ENCODE results near the gene ATP5F1D.
A peak's percentile ranks its signal among the peaks of the same experiment; 100 is the strongest.
"Not testable (repeated sequence)": the region's sequence is repeated elsewhere in the genome, so short reads cannot be mapped to it uniquely, and the experiment has no call there.

The ATP5F1D gene

DNA sequence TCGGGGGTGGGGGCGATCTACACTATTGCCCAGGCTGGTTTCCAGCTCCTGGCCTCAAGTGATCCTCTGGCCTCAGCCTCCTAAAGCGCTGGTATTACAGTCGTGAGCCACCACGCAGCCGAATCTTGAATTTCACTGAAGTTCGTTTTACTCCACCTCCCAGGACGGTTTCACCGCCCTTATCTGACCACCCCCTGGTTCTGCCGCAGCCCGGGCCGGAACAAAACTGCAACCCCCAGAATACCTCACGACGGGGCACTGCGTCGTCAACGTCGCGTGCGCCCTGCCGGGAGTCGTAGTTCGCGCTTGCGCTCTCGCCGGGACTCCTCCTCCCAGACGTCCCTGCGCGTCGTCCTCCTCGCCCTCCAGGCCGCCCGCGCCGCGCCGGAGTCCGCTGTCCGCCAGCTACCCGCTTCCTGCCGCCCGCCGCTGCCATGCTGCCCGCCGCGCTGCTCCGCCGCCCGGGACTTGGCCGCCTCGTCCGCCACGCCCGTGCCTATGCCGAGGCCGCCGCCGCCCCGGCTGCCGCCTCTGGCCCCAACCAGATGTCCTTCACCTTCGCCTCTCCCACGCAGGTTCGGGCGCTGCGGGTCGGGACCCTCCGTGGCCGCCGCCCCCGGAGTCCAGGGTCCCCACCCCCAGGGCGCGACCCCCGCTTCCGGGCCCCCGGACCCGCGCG is at the start of gene ATP5F1D:
ATP5F1D (plus strand) TSS at position 335 of the 679 bp plus-strand sequence; CDS start at position 435, 100 bp downstream.
- DNase-seq, result peak; percentile 94

DNA sequence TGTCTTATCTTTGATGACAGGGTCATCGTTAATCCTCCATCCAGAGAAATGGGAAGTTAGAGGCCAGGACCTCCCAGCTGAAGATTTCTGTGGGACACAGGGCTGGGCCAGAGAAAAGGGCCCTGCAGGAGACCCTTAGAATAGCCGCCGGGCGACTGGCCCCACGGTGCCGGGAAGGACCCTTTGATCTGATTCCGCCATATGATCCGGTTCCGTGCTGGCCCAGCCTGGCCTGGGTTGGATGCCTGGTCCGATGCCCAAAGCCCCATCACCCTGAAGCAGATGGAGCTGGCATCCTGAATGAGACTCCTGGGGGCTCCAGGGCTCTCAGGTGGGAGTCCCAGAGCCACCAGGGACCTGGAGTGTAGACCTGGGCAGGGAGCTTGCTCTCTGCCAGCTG is 42.0 kb upstream of the ATP5F1D start:
- no peak for DNase-seq

DNA sequence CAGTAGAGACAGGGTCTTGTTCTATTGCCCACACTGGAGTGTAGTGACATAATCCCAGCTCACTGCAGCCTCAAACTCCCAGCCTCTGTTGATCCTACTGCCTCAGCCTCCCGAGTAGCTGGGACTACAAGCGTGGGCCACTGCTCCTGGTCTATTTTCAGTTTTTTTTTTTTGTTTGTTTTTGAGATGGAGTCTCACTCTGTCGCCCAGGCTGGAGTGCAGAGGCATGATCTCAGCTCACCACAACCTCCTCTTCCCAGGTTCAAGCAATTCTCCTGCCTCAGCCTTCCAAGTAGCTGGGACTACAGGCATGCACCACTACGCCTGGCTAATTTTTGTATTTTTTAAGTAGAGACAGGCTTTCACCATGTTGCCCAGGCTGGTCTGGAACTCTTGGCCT is 40.9 kb upstream of the ATP5F1D start:
- DNase-seq, result not testable (repeated sequence)

DNA sequence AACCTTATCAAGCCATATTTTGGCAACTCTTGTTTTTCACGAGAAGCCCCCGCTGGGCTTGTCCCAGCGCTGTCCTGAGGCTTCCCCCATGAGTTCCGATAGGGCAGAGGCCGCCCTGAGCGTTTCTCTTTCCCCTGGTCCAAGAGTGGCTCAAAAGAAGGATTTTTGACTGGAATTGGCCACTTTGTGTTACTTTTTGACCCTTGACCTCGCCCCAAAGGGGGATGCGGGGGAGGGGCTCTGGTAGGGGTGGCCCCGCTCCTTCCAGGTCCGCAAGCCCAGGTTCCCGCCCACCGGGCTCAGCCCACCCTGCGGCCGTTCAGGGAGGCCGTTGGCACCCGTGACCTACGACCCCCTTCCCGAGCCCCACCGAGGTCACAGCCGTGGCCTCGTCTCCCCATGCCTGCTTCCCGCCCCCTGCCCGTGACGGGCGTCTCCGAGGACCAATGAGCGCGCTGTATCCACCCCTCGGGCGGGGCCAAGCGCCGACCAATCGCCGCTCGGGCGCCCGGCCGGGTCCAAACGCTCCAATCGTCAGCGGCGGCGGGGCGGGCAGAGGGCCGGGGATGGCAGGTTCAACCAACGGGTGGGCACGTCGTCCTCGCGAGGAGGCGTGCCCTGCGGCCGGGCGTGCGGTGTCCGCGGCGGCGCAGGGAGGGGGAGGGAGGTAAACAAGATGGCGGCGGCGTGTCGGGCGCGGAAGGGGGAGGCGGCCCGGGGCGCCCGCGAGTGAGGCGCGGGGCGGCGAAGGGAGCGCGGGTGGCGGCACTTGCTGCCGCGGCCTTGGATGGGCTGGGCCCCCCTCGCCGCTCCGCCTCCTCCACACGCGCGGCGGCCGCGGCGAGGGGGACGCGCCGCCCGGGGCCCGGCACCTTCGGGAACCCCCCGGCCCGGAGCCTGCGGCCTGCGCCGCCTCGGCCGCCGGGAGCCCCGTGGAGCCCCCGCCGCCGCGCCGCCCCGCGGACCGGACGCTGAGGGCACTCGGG is 36.1 kb upstream of the ATP5F1D start, which contains the start of gene STK11:
STK11 (plus strand) TSS at position 665 of the 986 bp plus-strand sequence. CDS start 1,136 bp downstream, outside the sequence.
- DNase-seq, result peak; percentile 96

DNA sequence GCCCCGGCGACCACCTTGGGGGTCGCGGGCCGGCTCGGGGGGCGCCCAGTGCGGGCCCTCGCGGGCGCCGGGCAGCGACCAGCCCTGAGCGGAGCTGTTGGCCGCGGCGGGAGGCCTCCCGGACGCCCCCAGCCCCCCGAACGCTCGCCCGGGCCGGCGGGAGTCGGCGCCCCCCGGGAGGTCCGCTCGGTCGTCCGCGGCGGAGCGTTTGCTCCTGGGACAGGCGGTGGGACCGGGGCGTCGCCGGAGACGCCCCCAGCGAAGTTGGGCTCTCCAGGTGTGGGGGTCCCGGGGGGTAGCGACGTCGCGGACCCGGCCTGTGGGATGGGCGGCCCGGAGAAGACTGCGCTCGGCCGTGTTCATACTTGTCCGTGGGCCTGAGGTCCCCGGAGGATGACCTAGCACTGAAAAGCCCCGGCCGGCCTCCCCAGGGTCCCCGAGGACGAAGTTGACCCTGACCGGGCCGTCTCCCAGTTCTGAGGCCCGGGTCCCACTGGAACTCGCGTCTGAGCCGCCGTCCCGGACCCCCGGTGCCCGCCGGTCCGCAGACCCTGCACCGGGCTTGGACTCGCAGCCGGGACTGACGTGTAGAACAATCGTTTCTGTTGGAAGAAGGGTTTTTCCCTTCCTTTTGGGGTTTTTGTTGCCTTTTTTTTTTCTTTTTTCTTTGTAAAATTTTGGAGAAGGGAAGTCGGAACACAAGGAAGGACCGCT is 35.2 kb upstream of the ATP5F1D start:
- no peak for DNase-seq

DNA sequence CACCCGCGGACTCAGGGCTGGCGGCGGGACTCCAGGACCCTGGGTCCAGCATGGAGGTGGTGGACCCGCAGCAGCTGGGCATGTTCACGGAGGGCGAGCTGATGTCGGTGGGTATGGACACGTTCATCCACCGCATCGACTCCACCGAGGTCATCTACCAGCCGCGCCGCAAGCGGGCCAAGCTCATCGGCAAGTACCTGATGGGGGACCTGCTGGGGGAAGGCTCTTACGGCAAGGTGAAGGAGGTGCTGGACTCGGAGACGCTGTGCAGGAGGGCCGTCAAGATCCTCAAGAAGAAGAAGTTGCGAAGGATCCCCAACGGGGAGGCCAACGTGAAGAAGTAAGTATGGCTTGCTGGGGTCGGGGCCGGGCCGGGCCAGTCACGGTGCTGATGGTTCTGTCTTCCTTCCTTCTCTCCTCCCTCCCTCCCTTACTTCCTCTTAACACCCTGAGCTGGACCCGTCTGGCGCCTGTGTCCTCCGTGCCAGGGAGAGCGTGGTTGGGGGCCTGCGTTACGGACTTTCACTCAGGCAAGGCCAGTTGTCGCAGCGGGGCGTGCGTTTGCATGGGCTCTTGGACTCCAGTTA is 34.6 kb upstream of the ATP5F1D start:
- DNase-seq, result no peak

DNA sequence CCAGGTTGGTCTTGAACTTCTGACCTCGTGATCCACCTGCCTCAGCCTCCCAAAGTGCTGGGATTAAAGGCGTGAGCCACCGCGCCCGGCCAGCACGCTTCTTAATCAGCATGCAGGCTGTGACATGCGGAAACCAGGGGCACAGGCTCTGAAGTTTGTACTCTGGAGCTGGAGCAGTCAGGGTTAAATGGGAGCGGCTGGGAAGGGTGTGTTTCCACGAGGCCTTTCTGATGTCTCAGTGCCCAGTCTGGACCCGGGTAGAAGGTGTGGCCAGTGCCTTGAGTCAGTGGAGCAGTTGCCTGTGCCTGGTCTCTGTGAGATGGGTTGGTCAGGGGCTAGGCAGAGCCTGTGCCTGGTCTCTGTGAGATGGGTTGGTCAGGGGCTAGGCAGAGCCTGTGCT is 32.7 kb upstream of the ATP5F1D start:
- peak; percentile 40 for DNase-seq

DNA sequence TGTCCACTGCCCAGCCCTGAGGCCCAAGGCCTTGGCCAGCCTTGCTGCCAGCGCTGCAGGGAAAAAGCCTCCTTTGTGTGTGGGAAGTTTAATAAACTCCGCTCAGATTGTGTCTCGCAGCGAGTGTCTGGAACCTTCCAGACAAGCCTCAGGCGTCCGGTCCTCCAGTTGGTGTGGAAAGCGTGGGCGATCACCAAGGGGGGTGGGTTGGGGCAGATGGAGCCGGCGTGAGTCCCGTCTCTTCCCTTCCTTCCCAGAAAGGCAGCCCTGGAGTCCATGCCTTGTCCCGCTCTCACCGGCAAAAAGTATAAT is 31.4 kb upstream of the ATP5F1D start:
- no peak for DNase-seq

DNA sequence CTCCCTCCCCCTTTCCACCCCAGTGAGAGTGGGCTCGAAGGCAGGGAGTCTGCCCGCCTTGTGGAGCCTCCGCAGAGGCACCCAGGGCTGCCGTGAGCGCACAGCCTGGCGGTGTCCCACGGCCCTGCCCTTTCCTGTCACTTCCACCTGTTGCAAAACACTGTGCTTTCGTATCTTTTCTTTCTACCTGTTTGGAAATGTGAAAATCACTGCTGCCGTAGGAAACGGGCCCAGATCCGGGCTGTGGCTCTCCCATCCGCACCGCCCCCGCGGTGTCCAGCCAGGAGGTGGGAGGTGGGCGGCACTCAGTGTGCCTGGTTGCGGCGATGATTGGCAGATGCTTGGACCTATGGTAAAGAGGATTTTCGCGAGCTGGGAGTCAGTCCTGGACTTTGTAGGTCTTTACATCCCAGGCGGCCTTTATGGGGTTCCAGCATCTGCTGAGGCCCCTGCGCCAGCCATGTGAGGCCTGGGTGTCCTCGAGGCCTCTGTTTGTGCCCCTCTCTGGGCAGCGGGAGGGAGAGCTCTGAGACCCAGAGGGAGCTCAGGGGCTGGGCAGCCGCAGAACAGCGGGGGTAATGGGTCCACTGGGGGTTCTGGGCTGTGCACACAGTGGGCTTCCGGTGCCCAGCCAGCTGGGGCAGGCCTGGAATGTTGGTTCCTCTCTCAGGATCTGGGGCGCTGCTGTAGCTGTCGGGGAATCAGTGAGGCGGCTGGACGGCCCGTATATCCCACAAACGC is 29.9 kb upstream of the ATP5F1D start:
- DNase-seq, result peak; percentile 69

DNA sequence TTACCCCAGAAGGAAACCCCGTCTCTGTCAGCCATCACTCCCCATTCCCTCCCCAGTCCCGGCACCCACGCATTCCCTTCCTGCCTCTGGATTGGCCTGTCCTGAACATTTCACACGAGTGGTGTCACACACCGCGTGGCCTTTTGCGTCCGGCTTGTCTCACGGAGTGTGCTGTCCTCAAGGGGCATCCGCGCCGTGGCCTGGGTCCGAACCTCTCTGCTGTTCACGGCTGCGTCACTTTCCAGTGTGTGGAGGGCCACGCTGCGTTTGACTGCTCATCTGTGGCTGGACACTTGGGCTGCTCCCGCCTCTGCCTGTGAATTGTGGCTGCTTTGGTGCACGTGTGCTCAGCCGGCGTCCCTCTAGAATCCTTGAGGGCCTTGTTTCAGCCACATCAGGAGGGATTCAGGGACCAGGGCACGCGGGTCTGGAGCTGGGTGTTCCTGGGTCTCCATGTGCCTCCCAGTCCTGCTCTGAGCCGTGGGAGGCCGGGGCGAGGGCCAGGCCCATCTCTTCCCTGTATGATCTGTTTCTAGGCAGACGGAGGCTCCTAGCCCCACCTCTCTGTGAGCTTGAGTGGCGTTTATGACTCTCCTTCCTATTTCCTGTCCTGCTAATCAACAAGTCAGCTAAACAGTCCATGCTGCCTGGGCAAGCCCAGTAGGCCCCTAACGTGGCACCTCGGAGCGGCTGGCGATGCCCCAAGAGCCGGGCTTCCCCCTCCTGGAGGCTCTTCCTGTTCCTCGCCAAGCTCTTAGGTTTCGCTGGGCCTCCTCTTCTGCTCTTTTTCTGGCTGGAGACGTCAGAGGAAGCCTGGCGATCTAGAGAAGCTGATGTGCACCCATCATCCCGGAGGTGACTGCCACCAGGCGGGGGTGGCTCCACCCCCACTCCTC is 27.9 kb upstream of the ATP5F1D start:
- DNase-seq, result peak; percentile 53

DNA sequence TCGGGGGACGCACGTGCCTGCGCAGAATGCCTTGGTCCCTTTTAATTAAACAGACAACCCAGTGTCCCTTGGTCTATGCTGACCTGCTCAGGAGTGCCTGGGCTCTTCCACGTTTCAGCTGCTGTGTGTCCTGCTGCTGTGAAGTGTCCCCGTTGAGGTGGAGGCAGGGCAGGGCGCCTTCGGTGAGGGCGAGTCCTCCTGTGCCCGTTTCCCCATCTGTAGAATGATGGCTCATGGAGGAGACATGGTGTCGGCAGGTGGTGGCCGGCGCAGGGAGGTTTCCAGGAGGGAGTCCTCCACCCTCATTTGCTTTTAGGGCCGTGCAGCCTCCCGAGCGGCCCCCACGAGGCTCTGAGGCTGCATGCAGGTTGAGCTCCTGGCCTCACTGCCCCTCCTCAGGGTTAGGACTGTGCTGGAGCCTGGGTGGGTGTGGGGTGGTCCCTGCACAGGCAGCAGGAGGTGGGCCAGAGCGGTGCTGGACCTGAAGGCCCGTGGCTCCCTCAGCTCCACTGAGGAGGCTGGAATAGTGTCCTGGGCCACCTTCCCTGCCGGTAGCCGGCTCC is 27.2 kb upstream of the ATP5F1D start:
- DNase-seq, result no peak

DNA sequence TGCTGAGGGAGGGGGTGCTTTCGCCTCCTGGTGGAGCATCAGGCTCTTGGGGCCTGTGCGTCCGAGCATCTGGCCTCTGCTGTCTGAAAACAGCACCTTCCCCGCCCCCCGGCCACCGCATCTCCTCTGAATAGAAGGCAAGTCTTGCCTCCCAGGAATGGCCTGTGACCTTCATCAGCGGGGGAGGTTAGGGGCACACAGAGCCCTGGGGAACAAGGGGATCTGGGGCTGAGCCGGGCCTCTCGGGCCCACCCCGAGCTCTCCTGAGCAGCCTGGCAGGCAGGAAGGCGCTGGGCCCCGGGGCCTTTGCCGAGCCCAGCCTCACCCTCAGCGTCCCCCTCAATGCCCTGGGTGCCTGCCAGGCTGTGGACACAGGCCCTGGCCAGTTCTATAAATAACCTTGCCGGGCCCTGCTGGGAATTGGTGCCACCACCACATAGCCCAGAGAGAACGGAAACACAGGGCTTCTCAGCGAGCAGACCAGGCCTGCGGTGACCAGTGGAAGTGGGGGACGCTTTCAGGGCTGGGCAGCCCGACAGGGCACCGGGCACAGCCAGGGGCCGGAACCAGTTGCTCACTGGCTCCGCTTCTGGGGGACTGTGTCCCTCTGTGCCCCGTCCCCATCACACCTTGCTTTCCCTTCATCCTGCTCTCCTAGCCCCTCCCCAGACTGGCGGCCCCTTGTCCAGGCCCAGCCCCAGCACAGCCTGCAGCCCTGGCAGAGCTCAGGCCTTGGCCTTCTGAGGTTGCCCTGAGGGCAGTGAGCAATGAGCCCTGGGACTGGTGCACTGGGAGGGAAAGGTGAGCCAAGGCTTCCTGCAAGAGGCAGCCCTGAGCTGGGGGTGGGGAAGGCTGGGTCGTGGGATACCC is 26.5 kb upstream of the ATP5F1D start:
- peak; percentile 68 for DNase-seq

DNA sequence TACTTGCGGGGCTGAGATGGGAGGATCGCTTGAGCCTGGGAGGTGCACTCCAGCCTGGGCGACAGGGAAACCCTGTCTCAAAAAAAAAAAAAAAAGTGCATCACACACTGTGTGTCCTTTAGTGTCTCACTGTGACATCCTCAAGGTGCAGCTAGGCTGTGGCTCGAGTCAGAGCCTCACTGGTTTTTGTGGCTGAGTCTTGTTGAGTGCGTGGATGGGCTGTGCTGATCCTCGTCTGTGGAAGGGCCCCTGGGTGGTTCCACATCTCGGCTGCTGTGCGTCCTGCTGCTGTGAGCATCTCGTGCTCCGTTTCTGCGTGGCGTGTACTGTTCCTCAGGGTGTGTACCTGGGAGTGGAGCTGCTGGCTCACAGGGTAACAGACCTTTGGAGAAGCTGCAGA is 24.8 kb upstream of the ATP5F1D start:
- DNase-seq, result no peak

DNA sequence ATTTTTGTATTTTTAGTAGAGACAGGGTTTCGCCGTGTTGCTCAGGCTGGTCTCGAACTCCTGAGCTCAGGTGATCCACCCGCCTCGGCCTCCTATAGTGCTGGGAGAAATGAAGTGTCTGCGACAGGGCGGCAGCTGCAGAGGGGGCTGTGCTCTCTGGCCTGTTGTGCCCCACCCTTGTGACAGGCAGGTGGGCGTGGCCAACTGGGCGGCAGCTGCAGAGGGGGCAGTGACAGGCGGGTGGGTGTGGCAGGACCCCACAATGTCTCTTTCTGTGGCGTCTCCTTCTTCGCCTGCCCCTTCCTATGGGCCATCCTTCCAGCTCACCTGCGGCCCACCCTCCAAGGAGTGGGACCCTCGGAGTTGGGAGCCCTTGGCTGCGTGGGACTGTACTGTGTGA is 24.2 kb upstream of the ATP5F1D start:
- DNase-seq, result no peak

DNA sequence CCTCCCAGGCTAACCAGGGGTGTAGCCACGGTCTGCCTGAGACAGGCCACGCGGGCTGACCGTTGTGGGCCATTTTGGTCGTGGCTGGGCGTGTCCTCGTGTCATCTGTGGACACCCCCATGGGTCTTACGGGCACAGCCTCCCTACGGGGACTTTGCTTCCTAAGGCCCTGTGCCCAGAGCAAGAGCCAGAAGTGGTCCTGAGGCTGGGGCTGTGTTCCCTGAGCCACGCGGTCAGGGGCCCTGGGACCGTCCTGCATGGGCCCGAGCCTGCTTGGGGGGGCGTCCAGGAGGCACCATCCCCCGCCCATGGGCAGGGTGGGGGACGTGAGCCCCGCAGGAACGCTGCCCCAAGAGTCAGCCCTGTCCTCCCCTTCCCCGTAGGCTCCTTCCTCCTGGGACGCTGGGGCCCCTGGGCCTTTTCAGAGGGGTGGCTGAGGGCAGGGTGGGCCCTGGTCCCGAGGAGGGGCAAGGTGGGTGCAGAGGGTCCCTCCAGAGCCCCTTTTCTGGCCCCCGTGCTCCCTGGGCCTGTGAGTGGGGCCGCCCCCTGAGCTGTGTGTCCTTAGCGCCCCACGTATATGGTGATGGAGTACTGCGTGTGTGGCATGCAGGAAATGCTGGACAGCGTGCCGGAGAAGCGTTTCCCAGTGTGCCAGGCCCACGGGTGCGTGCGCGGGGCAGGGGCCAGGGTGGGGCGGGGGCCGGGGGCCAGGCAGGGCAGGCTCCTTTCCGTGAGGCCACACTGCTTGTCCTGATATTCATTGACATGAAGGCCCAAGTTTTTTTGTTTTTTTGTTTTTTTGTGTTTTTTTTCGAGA is 22.6 kb upstream of the ATP5F1D start:
- DNase-seq, result no peak

DNA sequence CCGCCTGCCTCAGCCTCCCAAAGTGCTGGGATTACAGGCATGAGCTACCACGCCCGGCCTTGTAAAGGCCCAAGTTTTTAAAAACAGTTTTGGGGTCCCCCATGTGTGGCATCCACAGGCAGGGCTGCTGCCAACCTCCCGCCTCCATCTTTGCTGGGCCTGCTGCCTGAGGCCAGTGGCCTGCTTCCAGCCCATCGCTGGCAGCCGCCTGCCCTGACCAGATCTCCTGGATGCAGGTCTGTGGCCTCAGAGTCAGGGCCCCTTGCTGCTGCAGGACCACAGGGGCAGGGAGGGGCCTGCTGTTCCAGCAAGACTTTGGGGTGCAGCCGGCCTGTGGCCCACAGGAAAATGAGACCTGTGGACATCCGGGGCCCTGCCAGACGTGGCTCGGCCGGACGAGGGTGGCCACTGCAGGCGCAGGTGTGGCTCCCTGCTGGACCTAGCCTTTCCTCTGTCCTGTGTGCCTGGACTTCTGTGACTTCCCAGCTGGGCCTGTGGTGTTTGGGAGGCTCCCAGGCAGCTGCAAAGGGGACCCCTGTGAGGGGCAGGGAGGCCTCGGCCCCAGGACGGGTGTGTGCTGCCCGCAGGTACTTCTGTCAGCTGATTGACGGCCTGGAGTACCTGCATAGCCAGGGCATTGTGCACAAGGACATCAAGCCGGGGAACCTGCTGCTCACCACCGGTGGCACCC is 21.6 kb upstream of the ATP5F1D start:
- no peak for DNase-seq

DNA sequence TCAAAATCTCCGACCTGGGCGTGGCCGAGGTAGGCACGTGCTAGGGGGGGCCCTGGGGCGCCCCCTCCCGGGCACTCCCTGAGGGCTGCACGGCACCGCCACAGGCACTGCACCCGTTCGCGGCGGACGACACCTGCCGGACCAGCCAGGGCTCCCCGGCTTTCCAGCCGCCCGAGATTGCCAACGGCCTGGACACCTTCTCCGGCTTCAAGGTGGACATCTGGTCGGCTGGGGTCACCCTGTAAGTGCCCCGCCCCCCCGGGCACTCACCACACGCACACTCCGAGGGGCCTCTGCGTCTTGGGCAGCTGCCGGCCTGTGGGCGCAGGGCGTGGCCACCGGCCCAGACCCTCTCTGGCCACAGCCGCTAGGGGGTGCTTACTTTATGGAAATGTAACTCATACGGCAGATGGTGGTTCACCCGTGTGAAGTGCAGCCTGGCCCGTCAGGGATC is 21.0 kb upstream of the ATP5F1D start:
- DNase-seq, result no peak

All from NCI-H226 (cell line).